Measurements from ENCODE around the gene FAM217B. TPM values are rescaled to one million over a fixed set of nuclear protein-coding genes. Genes with fewer than 3 reads are reported as not detected.
"Not testable (repeated sequence)": the region's sequence is repeated elsewhere in the genome, so short reads cannot be mapped to it uniquely, and the experiment has no call there.

FAM217B gene
- total RNA-seq, 4 donors from 2014 or later = 9.4 to 15.9 (median 12.9) TPM

DNA sequence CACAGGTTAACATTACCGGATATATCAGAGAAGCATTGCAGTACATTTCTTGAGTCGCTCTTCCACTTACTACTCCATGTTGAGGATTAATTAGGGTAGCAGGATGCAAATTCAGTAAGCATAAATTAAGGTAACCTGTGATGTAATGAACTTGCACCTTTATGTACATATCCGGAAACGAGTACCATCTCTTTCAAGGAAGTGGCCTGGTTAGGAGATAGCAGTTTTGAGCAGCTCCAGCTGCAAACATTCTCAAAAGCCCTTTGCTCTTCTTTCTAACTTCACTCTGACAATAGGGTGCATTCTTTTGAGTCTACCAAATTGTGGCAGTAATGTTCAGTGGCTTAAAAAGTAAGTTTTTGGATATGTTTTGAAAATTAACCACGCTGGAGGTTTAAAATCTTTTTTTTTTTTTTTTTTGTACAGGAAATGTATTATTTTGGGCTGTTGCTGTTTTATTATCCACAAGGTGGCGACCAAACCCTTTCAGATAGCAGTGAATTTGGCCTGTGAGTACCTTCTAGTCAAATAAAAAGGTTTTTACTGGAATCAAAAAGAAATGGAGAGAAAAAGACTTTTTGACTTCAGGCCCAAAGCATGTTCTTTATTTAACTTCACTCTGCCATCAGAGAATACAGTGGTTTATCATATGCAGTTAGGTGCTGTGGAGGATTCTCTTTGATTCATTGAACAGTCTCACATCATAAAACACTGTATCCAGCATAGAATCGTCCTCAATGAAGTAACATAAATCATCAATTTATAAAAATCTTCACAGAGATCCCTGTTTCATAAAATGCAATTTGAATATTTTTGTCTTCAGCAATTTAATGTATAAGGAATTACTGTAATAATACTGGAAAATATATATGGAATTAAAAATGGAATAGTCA is 8.9 kb downstream of the FAM217B start:
- intact Hi-C loops (cut with DNase I) = no loop called here

DNA sequence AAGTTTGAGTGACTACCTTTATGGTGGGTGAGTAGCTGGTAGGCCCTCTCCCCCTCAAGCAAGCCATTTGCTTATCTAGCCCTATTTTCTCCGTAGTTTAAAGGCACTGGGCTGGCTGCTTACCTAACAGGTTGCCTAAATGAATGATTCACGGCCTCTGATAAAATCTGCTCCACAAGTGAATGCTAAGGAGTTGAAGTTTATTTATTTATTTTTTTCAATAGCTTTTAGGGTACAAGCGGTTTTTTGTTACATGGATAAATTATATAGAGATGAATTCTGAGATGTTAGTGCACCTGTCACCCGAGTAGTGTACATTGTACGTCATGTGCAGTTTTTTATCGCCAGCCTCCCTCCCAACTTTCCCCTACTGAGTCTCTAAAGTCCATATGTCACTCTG is 9.7 kb downstream of the FAM217B start:
- no peak for DNase-seq
- Histone ChIP-seq H3K4me1 (no peaks in the 10 kb centered on the region), H3K4me3 (replicated peaks in 1 of 3) (no peak overlapping the region), H3K36me3 (peaks cover under 1% of the 10 kb centered on the region in 2 donors), H3K9me3 (no peaks in the 10 kb centered on the region), H3K27ac (no peak overlapping the region), H3K27me3 (no peaks in the 10 kb centered on the region)
- 95 to 96% methylated on average over 6 of the region's 6 CpGs for WGBS, 2 donors
- no peak for TF ChIP-seq POLR2A (IDR thresholded peaks at IDR 0.05)
- TF ChIP-seq, protein P1, sequence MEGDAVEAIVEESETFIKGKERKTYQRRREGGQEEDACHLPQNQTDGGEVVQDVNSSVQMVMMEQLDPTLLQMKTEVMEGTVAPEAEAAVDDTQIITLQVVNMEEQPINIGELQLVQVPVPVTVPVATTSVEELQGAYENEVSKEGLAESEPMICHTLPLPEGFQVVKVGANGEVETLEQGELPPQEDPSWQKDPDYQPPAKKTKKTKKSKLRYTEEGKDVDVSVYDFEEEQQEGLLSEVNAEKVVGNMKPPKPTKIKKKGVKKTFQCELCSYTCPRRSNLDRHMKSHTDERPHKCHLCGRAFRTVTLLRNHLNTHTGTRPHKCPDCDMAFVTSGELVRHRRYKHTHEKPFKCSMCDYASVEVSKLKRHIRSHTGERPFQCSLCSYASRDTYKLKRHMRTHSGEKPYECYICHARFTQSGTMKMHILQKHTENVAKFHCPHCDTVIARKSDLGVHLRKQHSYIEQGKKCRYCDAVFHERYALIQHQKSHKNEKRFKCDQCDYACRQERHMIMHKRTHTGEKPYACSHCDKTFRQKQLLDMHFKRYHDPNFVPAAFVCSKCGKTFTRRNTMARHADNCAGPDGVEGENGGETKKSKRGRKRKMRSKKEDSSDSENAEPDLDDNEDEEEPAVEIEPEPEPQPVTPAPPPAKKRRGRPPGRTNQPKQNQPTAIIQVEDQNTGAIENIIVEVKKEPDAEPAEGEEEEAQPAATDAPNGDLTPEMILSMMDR (IDR thresholded peaks at IDR 0.05) = no peak
- intact Hi-C loops (cut with DNase I) = no loop called here

More for the DNA sequence above, 8.9 kb downstream of the FAM217B start:
- no peak for TF ChIP-seq POLR2A (IDR thresholded peaks at IDR 0.05)
- TF ChIP-seq, protein P1 (IDR thresholded peaks at IDR 0.05) = peak in 5 of 6 experiments; percentile 11 to 69 (median 44)
- Histone ChIP-seq H3K4me1 (no peaks in the 10 kb centered on the region), H3K27me3 (no peaks in the 10 kb centered on the region), H3K9me3 (no peaks in the 10 kb centered on the region), H3K36me3 (peaks cover 8 to 9% of the 10 kb centered on the region in 2 donors), H3K4me3 (replicated peaks in 1 of 3) (no peak overlapping the region), H3K27ac (no peak overlapping the region)
- peak; percentile 6 to 8 for DNase-seq
- 45 to 51% methylated on average over 7 of the region's 7 CpGs for WGBS, 2 donors

DNA sequence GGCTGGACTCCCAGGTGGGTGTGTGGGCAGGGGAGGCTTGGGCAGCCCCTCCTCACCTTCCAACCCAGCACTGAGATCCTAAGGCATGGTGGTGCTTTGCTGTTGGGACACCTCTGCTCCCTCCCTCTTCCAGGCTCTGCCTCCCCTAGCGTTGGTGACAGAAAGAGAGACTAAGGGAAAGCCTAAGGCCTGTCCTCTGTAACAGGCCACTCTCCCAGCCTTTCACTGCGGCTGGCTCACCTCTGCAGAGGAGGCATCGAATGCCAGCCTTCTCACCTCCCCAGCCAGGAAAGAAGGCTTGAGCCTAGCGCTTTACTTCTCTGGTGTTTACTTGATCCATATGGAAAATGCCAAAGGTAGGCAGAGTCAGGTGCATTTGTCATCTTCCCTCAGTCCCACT is 14.5 kb downstream of the FAM217B start:
- no peaks in the 10 kb centered on the region for H3K4me1 ChIP-seq
- TF ChIP-seq, protein P1 (IDR thresholded peaks at IDR 0.05) = no peak
- no peak for TF ChIP-seq POLR2A (IDR thresholded peaks at IDR 0.05)
- no peak overlapping the region for H3K27ac ChIP-seq
- no peaks in the 10 kb centered on the region for H3K27me3 ChIP-seq
- H3K4me3 ChIP-seq (replicated peaks in 1 of 3) = no peak overlapping the region
- H3K9me3 ChIP-seq = no peaks in the 10 kb centered on the region
- WGBS, 2 donors = 86 to 89% methylated on average over 4 of the region's 4 CpGs
- no peak for DNase-seq
- H3K36me3 ChIP-seq = no peaks in the 10 kb centered on the region
- intact Hi-C loops (cut with DNase I) = no loop called here

DNA sequence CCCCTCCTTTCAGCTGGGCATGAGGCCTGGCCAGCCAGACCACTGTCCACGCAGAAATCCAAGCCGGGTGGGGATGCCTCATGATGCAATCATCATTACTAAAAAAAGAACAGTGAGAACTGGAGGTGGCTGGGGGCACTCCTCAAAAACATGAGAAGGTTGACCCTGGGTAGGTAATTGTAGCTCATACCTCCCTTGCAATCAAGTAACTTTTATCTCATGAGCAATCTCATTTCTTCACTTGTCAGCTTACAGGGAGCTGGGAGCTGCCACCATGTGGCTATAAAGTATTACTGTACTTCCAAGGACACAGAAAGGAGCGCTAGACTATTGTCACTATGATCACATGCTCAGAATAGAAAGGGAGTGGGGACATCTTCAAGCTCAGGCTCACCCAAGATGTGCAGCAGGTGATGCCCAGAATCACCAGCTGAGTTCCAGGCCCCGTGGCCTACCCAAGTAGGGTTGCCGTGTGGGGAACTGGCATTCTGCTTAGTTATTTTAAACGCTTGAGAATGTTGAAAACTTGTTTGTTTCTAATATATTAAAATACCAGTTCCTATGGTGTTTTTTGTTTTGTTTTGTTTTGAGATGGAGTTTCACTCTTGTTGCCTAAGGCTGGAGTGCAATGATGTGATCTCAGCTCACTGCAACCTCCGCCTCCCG is 15.1 kb downstream of the FAM217B start:
- Histone ChIP-seq H3K27me3 (no peaks in the 10 kb centered on the region), H3K36me3 (no peaks in the 10 kb centered on the region), H3K4me1 (no peaks in the 10 kb centered on the region), H3K9me3 (no peaks in the 10 kb centered on the region), H3K27ac (no peak overlapping the region), H3K4me3 (replicated peaks in 1 of 3) (no peak overlapping the region)
- intact Hi-C loops (cut with DNase I) = no loop called here
- TF ChIP-seq POLR2A (IDR thresholded peaks at IDR 0.05) = no peak
- TF ChIP-seq, protein P1 (IDR thresholded peaks at IDR 0.05) = peak in 2 of 6 experiments; percentile 11 to 22
- 82% methylated on average over 8 of the region's 8 CpGs for WGBS, 2 donors
- DNase-seq = no peak

DNA sequence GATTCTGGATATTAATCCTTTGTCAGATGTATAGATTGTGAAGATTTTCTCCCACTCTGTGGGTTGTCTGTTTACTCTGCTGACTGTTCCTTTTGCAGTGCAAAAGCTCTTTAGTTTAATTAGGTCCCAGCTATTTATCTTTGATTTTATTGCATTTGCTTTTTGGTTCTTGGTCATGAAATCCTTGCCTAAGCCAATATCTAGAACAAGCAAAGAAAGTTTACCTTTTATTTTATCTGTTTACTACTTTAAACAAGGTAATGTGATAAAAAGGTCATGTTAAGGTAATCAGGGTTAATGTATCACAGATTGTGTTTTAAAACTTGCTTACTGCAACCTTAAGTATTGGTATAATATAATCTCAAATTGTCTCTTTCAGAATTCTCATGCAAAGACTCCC is 17.4 kb downstream of the FAM217B start:
- H3K27ac ChIP-seq; H3K9me3 ChIP-seq; H3K4me1 ChIP-seq; intact Hi-C loops (cut with DNase I); H3K27me3 ChIP-seq; DNase-seq; H3K4me3 ChIP-seq (replicated peaks in 1 of 3); H3K36me3 ChIP-seq: not testable (repeated sequence)
